Measurements from ENCODE around the gene ADGRG3.

Gene ADGRG3

GRCh38 chr16:57646388-57647039 lies 21.6 kb upstream of the ADGRG3 start:
- no peak for DNase-seq (ENCODE audit: low read depth)

GRCh38 chr16:57647136-57647875 lies 20.8 kb upstream of the ADGRG3 start:
- no peak for DNase-seq (ENCODE audit: low read depth)

GRCh38 chr16:57648125-57648524 lies 20.0 kb upstream of the ADGRG3 start:
- DNase-seq (ENCODE audit: low read depth) = no peak

GRCh38 chr16:57648581-57649442 lies 19.3 kb upstream of the ADGRG3 start:
- peak; percentile 43 for DNase-seq (ENCODE audit: low read depth)

- DNase-seq (ENCODE audit: low read depth) = no peak
Observed at GRCh38 chr16:57649443-57649751, 18.7 kb upstream of the ADGRG3 start.

GRCh38 chr16:57649846-57650245 lies 18.3 kb upstream of the ADGRG3 start:
- DNase-seq (ENCODE audit: low read depth) = no peak

- DNase-seq (ENCODE audit: low read depth) = no peak
Observed at GRCh38 chr16:57651344-57652333, 16.5 kb upstream of the ADGRG3 start.

- DNase-seq (ENCODE audit: low read depth) = no peak
Observed at GRCh38 chr16:57652695-57653471, 15.2 kb upstream of the ADGRG3 start.

GRCh38 chr16:57653936-57654335 lies 14.2 kb upstream of the ADGRG3 start:
- DNase-seq (ENCODE audit: low read depth) = no peak

GRCh38 chr16:57656342-57656955 lies 11.7 kb upstream of the ADGRG3 start:
- DNase-seq (ENCODE audit: low read depth) = no peak

GRCh38 chr16:57657228-57657627 lies 10.9 kb upstream of the ADGRG3 start:
- no peak for DNase-seq (ENCODE audit: low read depth)

- no peak for DNase-seq (ENCODE audit: low read depth)
Observed at GRCh38 chr16:57658130-57658877, 9.8 kb upstream of the ADGRG3 start.

- no peak for DNase-seq (ENCODE audit: low read depth)
Observed at GRCh38 chr16:57658878-57659674, 9.0 kb upstream of the ADGRG3 start.

- DNase-seq (ENCODE audit: low read depth) = no peak
Observed at GRCh38 chr16:57660715-57661463, 7.2 kb upstream of the ADGRG3 start.

- no peak for DNase-seq (ENCODE audit: low read depth)
Observed at GRCh38 chr16:57661510-57661909, 6.6 kb upstream of the ADGRG3 start.

- no peak for DNase-seq (ENCODE audit: low read depth)
Observed at GRCh38 chr16:57661936-57662906, 5.9 kb upstream of the ADGRG3 start.

GRCh38 chr16:57663436-57663835 lies 4.7 kb upstream of the ADGRG3 start:
- DNase-seq (ENCODE audit: low read depth) = no peak

Measured in stromal cell of bone marrow (primary cell).